NCI-H1436 treated with DMSO at 0.1 percent for 48 hours (cell line): ENCODE measurements around the gene ABR.

ENCODE experiments used
- DNase-seq: peaks from one replicate; lab custom pipeline; 2025; lab: John Stamatoyannopoulos, UW

ABR gene

GRCh38 chr17:958712-959451 lies 220.9 kb downstream of the ABR start:
- DNase-seq, result no peak

GRCh38 chr17:957856-958421 lies 221.8 kb downstream of the ABR start:
- no peak for DNase-seq

- no peak for DNase-seq
Measured at GRCh38 chr17:956905-957304, 222.9 kb downstream of the ABR start.

GRCh38 chr17:954431-955164 lies 225.2 kb downstream of the ABR start:
- DNase-seq, result no peak

- DNase-seq, result no peak
Measured at GRCh38 chr17:953767-954166, 226.0 kb downstream of the ABR start.
